ENCODE results near the gene MYO19. TPM values are rescaled to one million over a fixed set of nuclear protein-coding genes. Genes with fewer than 3 reads are reported as not detected.
"Not testable (repeated sequence)": the region's sequence is repeated elsewhere in the genome, so short reads cannot be mapped to it uniquely, and the experiment has no call there.

Gene MYO19
- polyA plus RNA-seq, 1 donor: 31.5 TPM

DNA sequence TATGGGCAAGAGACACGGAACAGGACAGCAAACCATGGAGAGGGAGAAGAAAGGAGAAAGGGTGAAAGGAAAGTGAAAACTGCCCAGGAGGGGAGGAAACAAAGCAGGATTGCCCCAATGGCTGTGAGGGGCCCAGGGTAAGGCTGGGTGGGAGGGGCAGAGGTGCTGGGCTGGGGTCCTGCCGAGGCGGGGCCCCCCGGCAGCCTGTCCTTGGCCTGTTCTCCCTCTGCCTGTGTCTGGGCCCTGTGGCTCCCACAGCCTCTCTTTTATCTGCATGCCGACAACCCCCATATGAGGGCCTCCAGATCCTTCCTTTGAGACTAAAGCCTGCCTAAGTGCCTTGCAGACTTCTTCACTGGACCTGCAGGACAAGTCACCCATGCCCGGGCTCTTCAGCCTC lies 32.7 kb downstream of the MYO19 start:
- no peak for DNase-seq (ENCODE audit: low read depth)

- no peak for DNase-seq (ENCODE audit: low read depth)
These were observed 33.3 kb downstream of the MYO19 start for GRCh38 chr17:36501351-36501750.

DNA sequence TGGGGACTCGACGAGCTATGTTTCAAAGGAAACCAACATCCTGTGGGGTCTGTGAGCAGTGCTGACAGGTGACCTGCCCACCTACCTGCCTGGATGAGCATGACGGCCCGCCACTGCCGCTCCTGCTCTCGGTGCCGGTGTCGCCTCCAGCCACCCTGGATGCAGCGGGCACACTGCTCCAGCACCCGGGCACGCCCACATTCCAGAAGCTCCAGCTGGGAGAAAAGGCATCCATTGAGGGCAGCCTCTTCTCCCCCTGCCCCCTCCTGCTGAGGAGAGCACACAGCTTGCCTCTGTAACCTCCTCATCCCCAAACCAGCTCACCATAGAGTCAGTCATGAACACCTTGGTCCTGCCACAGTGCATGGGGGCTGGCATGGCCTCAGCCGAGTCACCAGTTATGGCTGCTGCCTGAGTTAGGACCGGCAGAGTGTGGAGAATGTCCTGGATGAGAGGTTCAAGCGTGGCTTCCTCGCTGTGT lies 33.9 kb downstream of the MYO19 start:
- no peak for DNase-seq (ENCODE audit: low read depth)

- no peak for DNase-seq (ENCODE audit: low read depth)
These were observed 35.9 kb downstream of the MYO19 start for GRCh38 chr17:36498560-36499300.

- no peak for DNase-seq (ENCODE audit: low read depth)
These were observed 36.5 kb downstream of the MYO19 start for GRCh38 chr17:36498155-36498554.

DNA sequence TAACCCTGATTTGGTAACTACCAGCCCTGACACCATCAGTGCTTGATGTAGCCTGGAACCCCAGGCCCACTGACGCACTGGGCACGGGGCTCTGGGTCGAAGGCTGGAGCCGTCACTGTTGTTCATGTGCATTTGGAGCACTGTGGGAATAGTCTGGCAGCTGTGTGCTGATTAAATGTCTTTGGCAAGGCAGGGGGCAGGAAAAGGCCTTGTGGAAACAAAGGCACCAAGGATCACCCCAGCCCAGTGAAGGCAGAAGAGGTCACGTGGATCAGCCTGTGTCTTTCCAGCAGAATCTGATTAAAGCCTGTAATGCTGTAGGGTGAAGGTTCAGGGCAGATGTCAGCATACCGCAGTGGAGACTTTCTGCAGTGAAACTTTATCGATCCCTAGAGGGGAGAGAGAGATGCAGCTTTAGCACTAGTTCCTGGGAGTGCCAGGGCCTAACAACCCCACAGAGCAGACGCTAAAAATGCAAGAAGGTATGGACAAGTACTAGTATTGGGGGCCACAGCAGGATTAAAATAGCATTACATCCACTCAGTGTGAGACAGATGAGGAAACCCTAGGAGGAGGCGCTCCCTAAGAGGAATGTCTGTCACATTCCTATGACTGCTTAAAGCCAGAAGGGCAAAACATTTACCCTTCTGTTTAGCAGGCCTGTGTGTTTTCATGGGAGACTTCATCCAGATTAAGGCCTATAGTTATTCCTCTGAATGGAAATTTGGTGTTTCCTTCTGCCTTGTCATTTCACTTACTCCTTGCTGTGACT lies 38.5 kb downstream of the MYO19 start:
- no peak for DNase-seq (ENCODE audit: low read depth)

DNA sequence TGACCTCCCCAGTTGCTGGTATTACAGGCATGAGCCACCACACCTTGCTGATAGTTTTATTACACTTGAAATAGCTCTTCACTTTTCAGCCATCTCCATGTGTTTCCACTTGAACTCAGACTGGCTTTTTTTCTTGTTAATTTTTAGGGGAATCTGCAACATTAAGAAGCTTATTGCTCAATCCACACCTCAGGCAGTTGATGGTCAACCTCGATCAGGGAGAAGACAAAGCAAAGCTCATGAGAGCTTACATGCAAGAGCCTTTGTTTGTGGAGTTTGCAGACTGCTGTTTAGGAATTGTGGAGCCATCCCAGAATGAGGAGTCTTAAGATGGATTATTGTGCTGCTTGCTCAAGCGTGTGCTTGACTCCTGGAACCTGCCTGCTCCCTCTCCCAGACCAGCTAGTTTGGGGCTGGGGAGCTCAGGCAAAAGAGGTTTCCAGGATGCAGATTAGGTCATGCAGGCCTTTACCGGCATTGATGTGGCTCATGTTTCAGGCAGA lies 39.5 kb downstream of the MYO19 start:
- DNase-seq (ENCODE audit: low read depth): no peak

DNA sequence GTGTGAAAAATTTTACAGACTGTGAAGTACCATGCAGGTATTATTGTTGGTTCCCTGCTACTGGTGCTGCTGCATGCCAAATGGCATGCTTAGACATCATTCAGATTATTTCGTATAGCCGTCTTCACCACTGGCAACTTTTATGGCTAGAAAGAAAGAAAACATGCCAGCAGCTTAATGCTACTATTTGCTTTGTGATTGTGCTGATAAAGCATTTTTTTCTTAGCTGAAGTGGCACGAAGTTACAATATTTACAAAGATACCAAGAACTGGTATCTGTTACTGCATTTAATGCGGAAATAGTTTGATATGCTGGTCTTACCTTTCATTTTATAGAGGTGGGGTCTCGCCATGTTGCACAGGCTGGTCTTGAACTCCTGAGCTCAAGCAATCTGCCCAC lies 40.0 kb downstream of the MYO19 start:
- DNase-seq (ENCODE audit: low read depth): no peak

DNA sequence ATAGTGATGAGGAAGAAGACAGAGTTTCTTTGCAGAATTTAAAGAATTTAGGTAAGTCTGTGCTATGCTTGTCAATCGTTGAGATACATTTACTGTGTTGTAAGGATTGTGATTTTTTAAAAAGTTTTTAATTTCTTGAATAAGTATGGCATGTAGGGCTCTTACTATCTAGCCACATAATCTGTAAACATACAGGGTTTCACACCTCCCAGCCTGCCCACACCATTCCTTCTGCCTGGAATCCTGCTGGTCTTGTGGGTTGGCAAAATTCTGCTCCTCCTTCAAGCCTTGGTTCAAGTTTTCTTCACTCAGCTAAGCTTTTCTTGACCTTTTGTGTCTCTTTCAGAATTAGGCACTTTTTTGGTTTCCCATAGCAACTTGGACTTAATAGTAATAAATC lies 40.7 kb downstream of the MYO19 start:
- DNase-seq (ENCODE audit: low read depth): no peak

DNA sequence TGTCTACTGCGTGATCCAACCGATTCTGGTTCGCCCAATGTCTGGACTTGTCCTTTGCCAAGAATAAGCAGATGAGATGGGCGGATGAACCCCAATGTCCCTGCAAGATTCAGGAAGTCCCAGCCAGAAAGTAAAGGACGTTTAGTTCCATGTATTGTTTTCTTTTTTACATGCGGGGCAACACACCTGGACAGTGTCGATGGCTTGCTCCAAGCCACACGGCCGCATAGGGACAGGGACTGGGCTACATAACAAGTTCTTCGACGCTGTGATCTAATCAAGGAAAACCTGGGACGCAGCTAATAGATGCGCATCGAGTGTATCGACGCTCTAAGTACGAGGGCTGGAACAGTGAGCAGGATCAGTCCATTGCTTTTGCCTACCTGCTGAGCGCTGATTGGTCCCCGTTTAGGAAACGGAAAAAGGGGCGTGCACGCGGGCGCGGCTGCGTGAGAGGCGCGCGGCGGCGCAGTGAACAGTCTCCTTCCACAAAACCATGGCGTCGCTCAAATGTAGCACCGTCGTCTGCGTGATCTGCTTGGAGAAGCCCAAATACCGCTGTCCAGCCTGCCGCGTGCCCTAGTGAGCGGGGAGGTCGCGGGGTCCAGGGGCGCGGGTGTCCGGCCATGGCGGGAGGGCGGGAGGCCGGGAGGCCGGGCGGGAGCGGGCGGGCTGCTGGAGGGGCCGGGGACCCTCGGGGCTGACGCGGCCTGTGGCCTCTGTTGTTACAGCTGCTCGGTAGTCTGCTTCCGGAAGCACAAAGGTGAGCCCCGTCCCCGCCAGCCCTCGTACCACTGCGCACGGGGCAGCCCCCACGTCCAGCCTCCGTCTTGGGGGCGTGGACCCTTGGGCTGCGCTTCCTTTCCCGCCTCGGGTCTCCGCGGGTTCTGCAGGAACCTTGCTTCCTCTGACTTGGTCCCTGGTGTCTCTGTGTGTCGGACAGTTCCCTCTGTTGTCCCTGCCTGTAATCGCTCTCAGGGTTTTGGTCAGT lies 48.2 kb downstream of the MYO19 start, which contains the start of gene ZNHIT3:
TSS of gene ZNHIT3 (plus strand) at position 478 of the 991 bp plus-strand sequence. CDS start at position 497, 19 bp downstream.
- peak; percentile 88 for DNase-seq (ENCODE audit: low read depth)

DNA sequence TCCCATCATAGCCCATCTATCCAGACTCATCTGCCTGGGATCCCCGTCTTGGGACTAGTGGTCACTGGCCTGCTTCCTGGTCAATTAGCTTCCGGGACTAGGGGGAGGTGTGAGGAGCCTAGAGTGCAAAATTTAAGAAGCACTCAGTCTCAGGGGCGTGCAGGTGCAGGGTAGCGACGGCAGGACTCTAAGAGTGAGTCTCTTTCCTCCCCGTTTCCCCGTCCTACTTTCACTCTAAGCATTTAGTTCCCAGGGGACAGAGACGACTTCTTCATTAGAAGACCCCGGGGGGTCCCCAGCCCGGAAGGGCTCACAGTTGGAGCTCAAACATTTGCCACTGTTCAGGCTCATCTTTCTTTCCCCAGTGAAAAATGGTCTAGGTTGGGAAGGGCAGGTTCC lies 48.9 kb downstream of the MYO19 start:
- no peak for DNase-seq (ENCODE audit: low read depth)

GRCh38 chr17:36485027-36485426 lies 49.6 kb downstream of the MYO19 start:
- no peak for DNase-seq (ENCODE audit: low read depth)

GRCh38 chr17:36484021-36484420 lies 50.6 kb downstream of the MYO19 start:
- DNase-seq (ENCODE audit: low read depth): not testable (repeated sequence)

DNA sequence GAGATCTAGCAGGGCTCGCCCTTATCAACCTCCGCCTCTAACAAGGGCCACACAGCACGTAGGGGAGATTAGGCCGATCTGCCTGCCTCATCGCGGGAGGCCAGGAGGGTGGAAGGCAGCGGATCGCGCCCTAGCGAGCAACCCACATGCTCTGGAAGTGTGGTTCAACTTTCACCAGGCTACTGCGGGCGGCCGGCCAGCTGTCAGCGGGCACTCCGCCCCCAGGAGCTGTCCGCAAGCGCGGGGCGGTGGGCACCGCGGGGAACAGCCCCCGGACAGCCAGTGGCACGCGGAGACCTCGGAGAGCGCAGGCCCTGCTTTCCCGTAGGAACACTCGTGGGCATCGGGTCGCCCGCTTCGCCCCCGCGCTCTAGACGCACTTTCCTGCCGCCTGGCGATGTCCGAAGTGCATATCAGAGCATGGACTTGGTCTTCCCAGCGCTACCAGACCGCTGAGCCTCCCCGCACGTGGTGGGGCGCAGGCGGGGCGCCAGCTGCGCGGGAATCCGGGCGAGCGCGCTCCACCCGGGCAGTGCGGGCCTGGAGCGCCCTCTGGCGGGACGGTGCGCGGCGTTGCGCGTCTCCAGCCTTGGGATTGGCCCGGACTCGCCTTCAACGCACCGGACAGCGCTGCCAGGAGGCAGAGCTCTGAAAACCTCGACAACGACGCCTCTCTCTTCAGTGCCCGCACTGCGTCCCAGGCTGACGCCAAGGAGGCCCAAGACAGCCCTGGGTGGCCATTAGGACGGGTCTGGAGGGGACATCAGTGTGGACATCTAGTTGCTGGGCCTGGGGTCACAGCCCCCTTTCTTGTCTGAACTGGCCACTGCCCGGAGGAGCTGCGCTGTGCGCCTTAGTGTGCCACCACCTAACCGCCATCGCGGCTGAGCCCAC lies 51.8 kb downstream of the MYO19 start:
- peak; percentile 22 for DNase-seq (ENCODE audit: low read depth)

DNA sequence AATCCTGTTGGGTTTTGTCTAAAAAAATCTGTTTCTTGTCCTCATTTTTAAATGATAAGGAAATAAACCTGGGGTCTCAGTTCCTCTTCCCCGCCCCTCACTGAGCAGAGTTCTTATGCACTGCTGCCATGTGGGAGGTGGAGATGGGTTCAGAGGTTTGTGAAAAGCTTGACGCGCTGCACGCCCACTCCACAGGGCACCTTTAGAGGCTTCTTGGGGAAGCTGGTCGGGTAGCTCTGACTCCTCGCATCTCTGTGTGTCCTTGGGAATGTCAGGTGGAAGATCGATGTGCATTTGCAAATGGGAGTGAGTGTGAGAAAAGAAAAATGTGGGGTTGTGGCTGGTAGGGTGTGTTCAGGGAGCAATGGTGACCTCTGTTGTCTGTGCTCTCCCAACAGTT lies 52.8 kb downstream of the MYO19 start:
- DNase-seq (ENCODE audit: low read depth): no peak

GRCh38 chr17:36475346-36475970 lies 59.2 kb downstream of the MYO19 start:
- DNase-seq (ENCODE audit: low read depth): no peak

DNA sequence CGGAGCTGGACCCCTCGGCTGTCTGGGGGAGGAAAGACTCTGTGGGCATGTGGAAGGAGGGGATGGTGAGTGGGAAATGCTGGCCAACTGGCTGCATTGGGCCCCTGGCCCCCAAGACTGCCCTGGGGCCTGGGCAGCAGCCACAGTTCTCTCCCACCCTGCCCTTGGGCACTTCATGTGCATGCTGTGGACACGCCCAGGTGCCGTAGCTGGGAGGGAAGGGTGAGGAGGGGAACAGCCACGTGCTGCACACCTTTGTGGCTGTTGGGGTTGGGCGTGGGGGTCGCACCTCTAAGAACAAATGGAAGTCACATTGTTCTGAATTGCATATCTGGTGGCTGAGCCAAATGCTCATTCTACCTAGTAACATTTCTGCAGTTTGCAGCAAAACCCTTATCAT lies 60.1 kb downstream of the MYO19 start:
- no peak for DNase-seq (ENCODE audit: low read depth)

GRCh38 chr17:36470499-36470898 lies 64.2 kb downstream of the MYO19 start:
- DNase-seq (ENCODE audit: low read depth): no peak

DNA sequence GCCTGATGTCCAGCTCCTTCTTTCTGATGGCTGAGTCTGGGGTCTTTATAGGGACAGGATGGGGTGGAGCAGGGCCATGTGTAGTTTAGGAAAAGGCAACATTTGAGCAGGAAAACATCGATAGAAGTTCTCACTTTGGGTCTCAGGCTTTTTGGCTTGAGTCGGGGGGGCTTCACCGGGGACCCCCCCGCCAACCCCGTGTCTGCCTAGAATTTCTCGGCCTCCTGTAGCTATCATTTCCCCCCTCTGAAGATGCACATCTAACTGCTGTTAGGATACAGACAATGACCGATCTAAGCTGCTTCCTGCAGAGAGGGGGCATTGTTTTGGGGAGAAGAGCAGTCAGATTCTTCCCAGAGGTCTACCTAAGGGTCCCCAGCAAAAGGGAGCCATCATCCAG lies 64.9 kb downstream of the MYO19 start:
- DNase-seq (ENCODE audit: low read depth): no peak
